Body of pancreas (tissue), 4 donors: ENCODE data around the gene ETV5. TPM values are rescaled to one million over a fixed set of nuclear protein-coding genes. Genes with fewer than 3 reads are reported as not detected.

Experiments used
- ATAC-seq: fragments of 150-250 bp; one replicate; pipeline ENCODE4 v1.9.1; 2016
- DNase-seq, 4 donors: peaks; one replicate each; pipeline ENCODE4 v3.0.0-alpha.2; 2019
- H3K27ac ChIP-seq, 4 donors: fragments of 200-600 bp; sonication (generic); 1 replicate in 3 of 4; 2 replicates in 1 of 4; pipeline versions ENCODE4 v1.5.1 to v1.6.1; 2016 to 2019; ENCODE audit warnings: mild to moderate bottlenecking in 1 of 4, mixed read lengths in 1 of 4, moderate library complexity in 1 of 4
- H3K27me3 ChIP-seq, 2 donors: fragments of 200-600 bp; sonication (generic); one replicate each; pipeline ENCODE4 v1.6.0; 2016; ENCODE audit warnings: mild to moderate bottlenecking in 1 of 2
- H3K36me3 ChIP-seq, 2 donors: fragments of 200-600 bp; sonication (generic); replicated peaks in 1 of 2; 2 replicates each; pipeline ENCODE4 v1.5.1; 2016; ENCODE audit warnings: low read depth in 2 of 2; ENCODE audit not compliant: insufficient read depth in 1 of 2
- H3K4me1 ChIP-seq: fragments of 200-600 bp; sonication (generic); one replicate; pipeline ENCODE4 v1.6.0; 2016
- H3K4me3 ChIP-seq, 2 donors: fragments of 200-600 bp; sonication (generic); 1 replicate in 1 of 2; 2 replicates in 1 of 2; pipeline ENCODE4 v1.5.1; 2016 to 2019
- H3K9me3 ChIP-seq, 3 donors: fragments of 200-600 bp; sonication (generic); 1 replicate in 2 of 3; 2 replicates in 1 of 3; pipeline ENCODE4 v1.5.1; 2016
- CTCF ChIP-seq, 7 experiments: fragments of 450-650 bp in 4 of 7; fragments of 200-600 bp in 3 of 7; sonication (generic) in 3 of 7; IDR thresholded peaks; one replicate each; pipeline ENCODE4 v1.5.1; 2016 to 2019; ENCODE audit warnings: antibody characterized with exemption in 7 of 7
- POLR2A ChIP-seq, 3 donors: fragments of 450-650 bp; IDR thresholded peaks; one replicate each; pipeline ENCODE4 v1.6.1; 2016; ENCODE audit warnings: antibody characterized with exemption in 3 of 3, mild to moderate bottlenecking in 2 of 3
- WGBS, 2 donors: methylation state at CpG; one replicate each; pipeline ENCODE4 v1.1.5; 2017; 5-methylcytosine and 5-hydroxymethylcytosine counted together
- intact Hi-C: fragments of 100-400 bp; cut with DNase I; formaldehyde crosslinking; loops from one replicate; pipeline ENCODE4 v1.15.1; 2023
- total RNA-seq, 2 donors: library from RNA; depleted of rRNA; stranded (reverse); fragments of >200 nt; gene quantifications; one replicate each; pipeline ENCODE4 v1.1.0, GENCODE V29; 2016

The ETV5 gene
- total RNA-seq, 2 donors from 2014 or later = 14.5 to 39.2 TPM

- intact Hi-C loops = no loop called here
- H3K4me1 ChIP-seq = peaks cover 26% of the 10 kb centered on the region
- ATAC-seq (no peak), DNase-seq (peak in 1 of 4 donors; percentile 34)
- peak overlapping the region in 2 of 4 donors; percentile 87 to 92 for H3K27ac ChIP-seq
- H3K27me3 ChIP-seq = no peaks in the 10 kb centered on the region
- H3K36me3 ChIP-seq = no peaks in the 10 kb centered on the region
- H3K4me3 ChIP-seq = no peak overlapping the region
- TF ChIP-seq CTCF (IDR thresholded peaks at IDR 0.05) = no peak
- TF ChIP-seq POLR2A (IDR thresholded peaks at IDR 0.05) = no peak
- WGBS, 2 donors = 72 to 85% methylated on average over 12 of the region's 12 CpGs
- no peaks in the 10 kb centered on the region for H3K9me3 ChIP-seq
Measured at GRCh38 chr3:186110975-186111974, 2.4 kb upstream of the ETV5 start.

GRCh38 chr3:186109897-186110803 is 1.3 kb upstream of the ETV5 start:
- H3K27ac ChIP-seq = peak overlapping the region; percentile 87 to 95 (median 92)

GRCh38 chr3:186108106-186108940 is 566 bp downstream of the ETV5 start:
- no peaks in the 10 kb centered on the region for H3K9me3 ChIP-seq
- H3K27ac ChIP-seq = peak overlapping the region; percentile 82 to 95 (median 90)
- ATAC-seq = no peak
- WGBS, 2 donors = 0 to 1% methylated on average over 30 to 61 of the region's 69 CpGs
- intact Hi-C loops = no loop called here
- DNase-seq = peak in 3 of 4 donors; percentile 33 to 52 (median 46)
- H3K27me3 ChIP-seq = no peaks in the 10 kb centered on the region
- H3K36me3 ChIP-seq = no peaks in the 10 kb centered on the region
- H3K4me1 ChIP-seq = peaks cover 39% of the 10 kb centered on the region
- no peak for TF ChIP-seq CTCF (IDR thresholded peaks at IDR 0.05)
- TF ChIP-seq POLR2A (IDR thresholded peaks at IDR 0.05) = no peak
- peak overlapping the region; percentile 65 to 77 for H3K4me3 ChIP-seq

More at GRCh38 chr3:186109897-186110803, 1.3 kb upstream of the ETV5 start:
- intact Hi-C loops = no loop called here
- ATAC-seq = peak; percentile 3
- TF ChIP-seq POLR2A (IDR thresholded peaks at IDR 0.05) = no peak
- no peak for TF ChIP-seq CTCF (IDR thresholded peaks at IDR 0.05)
- no peaks in the 10 kb centered on the region for H3K27me3 ChIP-seq
- no peaks in the 10 kb centered on the region for H3K9me3 ChIP-seq
- H3K4me3 ChIP-seq = peak overlapping the region in 1 of 2 donors; percentile 3
- H3K36me3 ChIP-seq = no peaks in the 10 kb centered on the region
- peaks cover 26% of the 10 kb centered on the region for H3K4me1 ChIP-seq
- peak; percentile 52 to 57 (median 54) for DNase-seq
- 10 to 11% methylated on average over 34 to 35 of the region's 35 CpGs for WGBS, 2 donors
